ENCODE measurements around the gene GUCY2C.

GUCY2C gene

GRCh38 chr12:14564336-14564959, 132.0 kb downstream of the GUCY2C start:
- TF ChIP-seq CTCF (IDR thresholded peaks at IDR 0.05) = no peak
- peaks cover 3% of the 10 kb centered on the region for H3K9me3 Mint-ChIP-seq
- H3K27ac Mint-ChIP-seq = no peak overlapping the region
- peaks cover 12% of the 10 kb centered on the region for H3K4me1 Mint-ChIP-seq
- H3K36me3 Mint-ChIP-seq (ENCODE audit: low read depth) = no peaks in the 10 kb centered on the region
- no peak overlapping the region for H3K4me3 Mint-ChIP-seq
- H3K27me3 Mint-ChIP-seq (ENCODE audit: low read depth, poor library complexity) = peaks cover 12% of the 10 kb centered on the region
- DNase-seq = no peak

GRCh38 chr12:14563046-14563445, 133.4 kb downstream of the GUCY2C start:
- no peak for TF ChIP-seq CTCF (IDR thresholded peaks at IDR 0.05)
- Mint-ChIP-seq H3K4me3 (no peak overlapping the region), H3K36me3 (ENCODE audit: low read depth) (no peaks in the 10 kb centered on the region), H3K4me1 (peaks cover 8% of the 10 kb centered on the region), H3K27ac (no peak overlapping the region), H3K27me3 (ENCODE audit: low read depth, poor library complexity) (peaks cover 8% of the 10 kb centered on the region), H3K9me3 (no peaks in the 10 kb centered on the region)
- DNase-seq = no peak

Data from nephron progenitor cell (in vitro differentiated cells).